Transverse colon (tissue), 4 donors: ENCODE results near the gene TCEANC.

Experiments
- POLR2AphosphoS5 ChIP-seq, 3 donors: sonication (generic); formaldehyde crosslinking; IDR thresholded peaks; one replicate each; pipeline ENCODE4 v1.6.1; 2016; ENCODE audit warnings: antibody characterized with exemption in 3 of 3
- TF ChIP-seq, protein P1 (sequence below), 5 experiments: fragments of 200-600 bp in 3 of 5; fragments of 450-650 bp in 2 of 5; sonication (generic) in 3 of 5; IDR thresholded peaks; 1 replicate in 2 of 5; 2 replicates in 3 of 5; pipeline ENCODE4 v1.5.1; 2016 to 2017; ENCODE audit warnings: antibody characterized with exemption in 5 of 5, inconsistent platforms in 3 of 5, mild to moderate bottlenecking in 2 of 5, moderate library complexity in 1 of 5

DNA sequence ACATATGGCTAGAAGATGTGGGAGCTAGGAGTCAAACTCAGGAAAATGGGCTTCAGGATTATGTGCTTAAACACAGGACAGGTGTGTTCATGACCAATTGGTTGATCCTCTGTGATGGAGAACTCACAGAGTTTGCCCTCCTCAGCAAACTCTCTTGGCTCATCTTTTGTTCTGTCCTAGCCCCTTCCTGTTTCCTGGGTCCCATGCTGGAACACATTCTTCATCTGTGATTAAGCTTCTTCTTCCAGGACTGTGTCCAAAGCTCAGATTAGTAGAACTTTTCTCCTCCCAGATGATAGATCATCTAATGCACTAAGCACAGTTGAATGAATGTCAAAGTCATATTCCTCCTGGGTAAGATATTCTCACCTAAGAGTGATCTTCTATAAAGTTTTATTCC, 38.8 kb upstream of the TCEANC start:
- TF ChIP-seq, protein P1, sequence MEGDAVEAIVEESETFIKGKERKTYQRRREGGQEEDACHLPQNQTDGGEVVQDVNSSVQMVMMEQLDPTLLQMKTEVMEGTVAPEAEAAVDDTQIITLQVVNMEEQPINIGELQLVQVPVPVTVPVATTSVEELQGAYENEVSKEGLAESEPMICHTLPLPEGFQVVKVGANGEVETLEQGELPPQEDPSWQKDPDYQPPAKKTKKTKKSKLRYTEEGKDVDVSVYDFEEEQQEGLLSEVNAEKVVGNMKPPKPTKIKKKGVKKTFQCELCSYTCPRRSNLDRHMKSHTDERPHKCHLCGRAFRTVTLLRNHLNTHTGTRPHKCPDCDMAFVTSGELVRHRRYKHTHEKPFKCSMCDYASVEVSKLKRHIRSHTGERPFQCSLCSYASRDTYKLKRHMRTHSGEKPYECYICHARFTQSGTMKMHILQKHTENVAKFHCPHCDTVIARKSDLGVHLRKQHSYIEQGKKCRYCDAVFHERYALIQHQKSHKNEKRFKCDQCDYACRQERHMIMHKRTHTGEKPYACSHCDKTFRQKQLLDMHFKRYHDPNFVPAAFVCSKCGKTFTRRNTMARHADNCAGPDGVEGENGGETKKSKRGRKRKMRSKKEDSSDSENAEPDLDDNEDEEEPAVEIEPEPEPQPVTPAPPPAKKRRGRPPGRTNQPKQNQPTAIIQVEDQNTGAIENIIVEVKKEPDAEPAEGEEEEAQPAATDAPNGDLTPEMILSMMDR (IDR thresholded peaks at IDR 0.05) = no peak
- no peak for TF ChIP-seq POLR2AphosphoS5 (IDR thresholded peaks at IDR 0.05)
